Activated CD8-positive, alpha-beta memory T cell treated with anti-CD3 and anti-CD28 coated beads for 48 hours (primary cell): ENCODE data around the gene USP19.

Source experiments
- DNase-seq, 3 experiments: peaks; one replicate each; pipeline ENCODE4 v3.0.0-alpha.2; 2020; ENCODE audit warnings: low read depth in 2 of 3, low spot score in 2 of 3

The USP19 gene, protein sequence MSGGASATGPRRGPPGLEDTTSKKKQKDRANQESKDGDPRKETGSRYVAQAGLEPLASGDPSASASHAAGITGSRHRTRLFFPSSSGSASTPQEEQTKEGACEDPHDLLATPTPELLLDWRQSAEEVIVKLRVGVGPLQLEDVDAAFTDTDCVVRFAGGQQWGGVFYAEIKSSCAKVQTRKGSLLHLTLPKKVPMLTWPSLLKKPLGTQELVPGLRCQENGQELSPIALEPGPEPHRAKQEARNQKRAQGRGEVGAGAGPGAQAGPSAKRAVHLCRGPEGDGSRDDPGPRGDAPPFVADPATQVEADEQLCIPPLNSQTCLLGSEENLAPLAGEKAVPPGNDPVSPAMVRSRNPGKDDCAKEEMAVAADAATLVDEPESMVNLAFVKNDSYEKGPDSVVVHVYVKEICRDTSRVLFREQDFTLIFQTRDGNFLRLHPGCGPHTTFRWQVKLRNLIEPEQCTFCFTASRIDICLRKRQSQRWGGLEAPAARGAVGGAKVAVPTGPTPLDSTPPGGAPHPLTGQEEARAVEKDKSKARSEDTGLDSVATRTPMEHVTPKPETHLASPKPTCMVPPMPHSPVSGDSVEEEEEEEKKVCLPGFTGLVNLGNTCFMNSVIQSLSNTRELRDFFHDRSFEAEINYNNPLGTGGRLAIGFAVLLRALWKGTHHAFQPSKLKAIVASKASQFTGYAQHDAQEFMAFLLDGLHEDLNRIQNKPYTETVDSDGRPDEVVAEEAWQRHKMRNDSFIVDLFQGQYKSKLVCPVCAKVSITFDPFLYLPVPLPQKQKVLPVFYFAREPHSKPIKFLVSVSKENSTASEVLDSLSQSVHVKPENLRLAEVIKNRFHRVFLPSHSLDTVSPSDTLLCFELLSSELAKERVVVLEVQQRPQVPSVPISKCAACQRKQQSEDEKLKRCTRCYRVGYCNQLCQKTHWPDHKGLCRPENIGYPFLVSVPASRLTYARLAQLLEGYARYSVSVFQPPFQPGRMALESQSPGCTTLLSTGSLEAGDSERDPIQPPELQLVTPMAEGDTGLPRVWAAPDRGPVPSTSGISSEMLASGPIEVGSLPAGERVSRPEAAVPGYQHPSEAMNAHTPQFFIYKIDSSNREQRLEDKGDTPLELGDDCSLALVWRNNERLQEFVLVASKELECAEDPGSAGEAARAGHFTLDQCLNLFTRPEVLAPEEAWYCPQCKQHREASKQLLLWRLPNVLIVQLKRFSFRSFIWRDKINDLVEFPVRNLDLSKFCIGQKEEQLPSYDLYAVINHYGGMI (N-terminal part only)

DNA sequence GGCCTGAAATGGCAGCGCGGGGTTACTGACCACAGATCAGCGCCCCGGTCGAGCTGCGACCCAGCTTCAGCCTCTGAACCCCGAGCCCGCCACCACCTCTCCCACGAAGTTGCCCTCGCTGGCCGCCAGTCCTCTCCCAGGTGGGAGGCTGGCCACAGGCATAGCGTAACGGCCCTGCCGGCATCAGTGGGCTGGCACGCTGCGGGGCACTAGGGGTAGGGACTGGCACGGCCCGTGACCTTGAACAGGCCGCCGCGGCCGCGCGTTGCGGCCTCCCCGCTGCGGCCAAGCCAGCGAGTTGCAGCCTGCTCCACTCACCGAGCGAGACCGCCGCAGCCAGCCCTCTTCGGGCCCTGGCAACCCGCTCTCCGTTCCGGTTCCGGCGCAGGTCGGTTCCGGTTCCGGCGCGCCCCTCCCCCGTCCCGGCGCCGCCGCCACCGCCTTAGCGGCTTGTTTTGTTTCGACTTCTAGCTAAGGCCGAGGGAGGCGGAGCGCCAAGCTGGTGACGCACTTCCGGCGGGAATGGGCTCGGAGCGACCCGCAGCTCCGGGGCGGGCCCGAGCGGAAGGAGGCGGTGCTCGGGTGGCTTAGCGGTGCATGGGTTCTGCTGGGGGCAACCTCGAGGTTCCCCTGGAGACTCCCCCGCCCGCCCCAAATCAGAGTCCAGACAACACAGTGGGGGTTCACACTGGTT, at the start of gene USP19:
USP19 (minus strand) TSS at position 386 of the 694 bp plus-strand sequence. CDS start 1,678 bp downstream, outside the sequence.
- DNase-seq, result peak; percentile 81 to 88 (median 85)

DNA sequence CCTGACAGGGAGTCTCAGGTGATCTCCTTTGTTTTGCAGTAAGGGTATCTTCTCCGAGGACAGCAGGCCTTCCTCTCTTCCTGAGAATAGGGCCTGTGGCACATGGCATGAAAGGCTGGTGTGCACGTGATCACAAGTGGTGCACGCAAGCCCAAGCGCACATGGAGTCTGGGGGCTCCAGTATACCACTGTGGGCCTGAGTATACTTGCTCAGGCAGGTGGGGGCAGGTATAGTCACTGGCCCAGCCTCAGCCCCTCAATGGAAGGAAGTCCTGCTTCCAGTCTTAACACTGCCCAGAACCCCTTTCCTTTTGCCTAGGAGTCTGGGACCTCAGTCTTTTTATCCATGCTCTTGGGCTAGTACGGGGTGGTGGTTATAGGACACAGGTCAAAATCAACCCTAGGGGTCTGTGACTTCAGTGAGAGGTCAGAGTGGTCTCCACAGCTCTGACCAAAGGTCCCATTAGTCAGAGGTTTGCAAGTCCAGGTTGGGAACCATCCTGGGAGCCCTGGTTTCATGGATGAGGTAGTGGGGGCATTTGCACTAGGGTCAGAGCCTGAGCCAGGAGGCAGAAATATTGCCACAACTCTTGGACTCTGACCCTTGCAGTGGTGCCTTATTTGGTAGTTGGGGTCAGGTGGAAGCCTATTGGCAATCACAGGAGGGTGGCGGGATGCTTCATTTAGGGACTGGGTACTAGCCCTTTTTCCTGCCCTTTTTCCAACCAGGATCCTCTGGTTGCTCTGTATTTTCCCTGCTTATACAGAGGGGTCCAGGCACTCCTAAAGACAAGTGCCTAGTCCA, 46.3 kb upstream of the USP19 start:
- DNase-seq, result no peak

DNA sequence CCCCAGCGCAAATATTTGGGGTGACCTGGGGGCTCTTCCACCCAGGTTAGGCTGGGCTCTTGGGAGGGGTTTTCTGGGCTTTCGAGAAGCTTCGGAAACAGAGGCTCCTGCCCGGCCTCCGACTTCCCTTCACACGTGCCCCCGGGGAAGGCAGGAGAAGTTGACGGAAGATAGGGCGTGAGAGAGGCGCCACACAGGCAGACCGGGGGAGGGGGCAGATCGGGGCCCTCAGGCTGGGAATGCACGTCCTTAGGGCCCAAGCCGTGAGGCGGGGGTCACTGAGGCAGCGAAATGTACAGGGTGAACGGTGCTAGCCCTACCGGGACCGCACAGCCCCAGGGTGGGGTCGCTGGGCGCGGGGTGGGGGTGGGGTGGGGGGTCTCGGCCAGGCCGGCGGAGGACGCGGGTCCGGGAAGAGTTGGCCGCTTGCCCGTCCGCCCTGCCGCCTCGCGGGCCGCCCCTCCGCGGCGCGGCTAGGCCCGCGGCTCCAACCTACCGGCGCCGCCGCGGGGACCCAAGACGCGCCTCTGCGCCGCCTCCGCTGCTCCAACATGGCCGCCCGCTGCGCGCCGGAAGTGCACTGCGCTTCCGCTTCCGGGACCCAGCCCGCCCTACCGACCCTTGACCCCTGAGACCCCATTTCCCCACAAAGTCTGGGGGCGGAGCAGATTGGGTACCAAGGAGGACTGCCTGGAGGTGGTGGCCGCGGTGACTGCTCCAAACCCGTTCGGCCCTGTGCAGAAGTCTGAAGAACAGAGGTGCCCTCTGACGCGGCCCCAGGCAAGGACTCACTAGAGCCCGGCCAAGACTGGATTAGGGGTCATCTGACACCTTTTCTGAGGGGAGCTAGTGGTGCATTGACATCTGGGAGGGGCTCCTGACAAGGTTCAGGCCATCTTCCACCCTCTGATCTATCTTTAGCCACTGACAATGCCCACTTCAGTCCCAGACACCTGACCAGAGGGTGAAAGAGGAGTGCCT, 45.4 kb upstream of the USP19 start, which contains the start of gene CCDC71:
CCDC71 (minus strand) TSS at position 561 of the 981 bp plus-strand sequence. CDS start 2,123 bp downstream, outside the sequence.
- peak; percentile 45 to 65 (median 62) for DNase-seq

DNA sequence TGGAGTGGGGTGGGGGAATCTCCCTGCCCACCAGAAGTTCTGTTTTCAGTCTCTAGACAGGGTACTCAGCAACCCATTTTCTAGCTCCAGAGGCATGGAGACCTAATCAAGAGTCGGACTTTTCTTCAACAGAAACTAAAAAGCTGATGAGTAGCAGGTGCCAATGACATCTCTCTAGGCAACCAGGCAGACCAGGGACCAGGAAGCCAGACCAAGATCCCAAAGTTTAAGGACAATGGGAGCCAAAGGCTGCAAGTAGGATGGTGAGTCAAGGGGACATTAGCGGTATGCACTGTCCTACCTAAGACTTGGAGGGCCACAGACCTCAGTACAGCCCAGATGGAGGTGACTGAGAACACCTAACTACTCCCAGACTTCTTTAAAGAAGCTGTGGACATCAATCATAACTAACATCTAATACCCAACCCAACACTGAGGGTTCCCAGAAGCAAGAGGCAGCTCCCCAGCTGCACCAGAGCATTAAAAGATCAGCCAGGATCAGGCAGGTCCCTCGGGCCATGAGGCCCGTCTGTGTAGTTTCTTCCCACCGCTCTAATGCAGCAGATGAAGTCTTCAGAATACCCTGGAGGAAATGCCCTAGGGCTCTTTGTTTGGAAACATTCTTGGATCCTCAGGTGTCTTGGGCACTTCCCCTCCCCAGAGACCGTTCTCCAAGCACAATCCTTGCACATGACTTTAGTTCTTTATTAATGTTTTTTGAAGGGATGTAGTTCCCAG, 44.5 kb upstream of the USP19 start:
- no peak for DNase-seq

DNA sequence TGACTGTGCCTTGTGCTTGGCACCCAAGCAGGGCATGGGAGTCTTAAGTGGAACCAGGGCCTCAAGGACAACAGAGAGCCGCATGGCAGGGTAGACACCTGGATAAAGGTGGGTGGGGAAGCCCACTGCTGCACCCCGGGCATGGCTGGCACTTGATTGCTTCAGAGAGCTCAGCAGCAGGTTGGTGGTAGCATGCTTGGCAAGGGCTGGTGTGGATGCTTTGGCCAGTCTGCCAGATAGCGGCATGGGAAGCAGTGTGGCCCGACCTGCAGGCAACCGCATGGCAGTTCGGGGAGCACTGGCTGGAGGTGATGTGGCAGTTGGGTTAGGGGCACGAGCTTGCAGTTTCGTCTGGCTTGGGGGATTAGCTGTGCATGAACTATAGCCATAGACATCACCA, 43.0 kb upstream of the USP19 start:
- DNase-seq, result no peak

DNA sequence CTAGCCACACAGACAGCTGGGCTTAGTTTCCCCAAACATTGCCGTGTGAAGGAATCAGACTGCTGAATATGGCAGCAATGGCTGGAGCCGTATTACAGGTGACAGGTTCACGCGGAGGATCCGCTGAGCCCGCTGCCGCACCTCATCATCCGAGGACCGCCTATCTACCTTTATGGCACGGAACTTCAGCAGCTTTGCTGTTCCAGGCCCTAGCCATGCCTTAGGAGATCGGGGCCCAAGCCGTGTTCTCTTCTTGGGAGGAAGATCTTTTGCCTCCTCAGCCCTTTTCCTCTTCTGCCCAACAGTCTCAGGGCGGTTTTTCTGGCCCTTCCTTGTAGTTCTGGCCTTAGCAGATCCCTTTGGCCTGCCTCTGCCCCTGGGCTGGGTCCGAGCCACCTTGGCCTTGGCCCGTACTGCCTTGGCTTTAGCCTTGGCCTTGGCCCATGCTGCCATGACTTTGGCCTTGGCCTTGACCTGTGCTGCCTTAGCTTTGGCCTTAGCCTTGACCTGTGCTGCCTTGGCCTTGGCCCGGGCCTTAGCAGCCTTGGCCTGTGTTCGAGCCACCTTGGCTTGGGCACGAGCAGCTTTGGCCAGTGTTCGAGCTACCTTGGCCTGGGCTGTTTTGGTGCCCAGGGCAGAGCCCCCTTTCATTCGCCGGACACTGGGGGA, 42.3 kb upstream of the USP19 start:
- no peak for DNase-seq

DNA sequence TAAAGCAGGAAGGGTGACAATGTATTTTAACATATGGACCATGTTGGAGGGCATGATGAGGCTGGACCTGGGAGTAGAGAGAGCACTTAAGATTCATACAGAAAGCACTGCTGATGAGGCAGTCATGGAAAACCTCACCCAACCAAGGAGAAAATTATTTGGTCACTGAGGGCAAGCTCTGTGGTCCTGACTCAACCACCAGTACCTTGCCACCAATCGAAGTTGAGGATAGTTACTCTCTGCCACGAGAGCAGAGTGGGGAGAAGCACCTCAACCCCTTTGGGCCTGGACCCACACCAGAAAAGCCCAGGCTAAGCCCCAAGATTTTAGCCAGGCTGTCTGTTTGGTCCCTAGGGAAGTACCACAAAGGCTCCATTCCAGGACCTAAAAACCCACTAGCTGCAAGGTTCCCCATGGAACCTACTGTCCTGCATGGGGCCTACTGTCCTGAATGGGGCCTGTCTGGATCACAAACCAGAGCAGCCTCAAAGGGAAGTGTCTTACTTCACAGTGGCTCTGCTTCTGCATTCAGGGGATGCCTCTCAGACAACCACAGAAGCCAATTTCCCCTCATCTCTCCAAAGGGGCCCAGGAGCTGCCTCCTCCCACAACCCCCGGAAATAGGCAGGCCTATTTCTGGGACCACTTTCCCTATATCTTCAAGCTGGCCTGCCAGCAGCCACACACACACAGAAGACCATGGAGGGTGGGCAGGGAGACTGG, 41.3 kb upstream of the USP19 start:
- no peak for DNase-seq

DNA sequence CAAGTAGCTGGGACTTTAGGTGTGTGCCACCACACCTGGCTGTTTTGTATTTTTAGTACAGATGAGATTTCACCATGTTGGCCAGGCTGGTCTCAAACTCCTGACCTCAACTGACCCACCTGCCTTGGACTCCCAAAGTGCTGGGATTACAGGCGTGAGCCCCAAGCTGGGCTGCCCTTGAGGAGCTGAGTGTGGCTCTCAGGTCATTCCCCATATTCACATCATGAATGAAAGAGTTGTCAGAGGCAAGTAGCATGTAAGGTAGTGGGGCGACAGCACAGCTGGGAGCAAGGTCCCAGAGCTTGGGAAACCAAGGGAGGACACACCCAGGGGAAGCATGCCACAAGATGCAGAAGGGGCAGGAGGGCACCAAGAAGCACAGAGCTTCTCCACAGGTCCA, 40.6 kb upstream of the USP19 start:
- DNase-seq, result no peak

DNA sequence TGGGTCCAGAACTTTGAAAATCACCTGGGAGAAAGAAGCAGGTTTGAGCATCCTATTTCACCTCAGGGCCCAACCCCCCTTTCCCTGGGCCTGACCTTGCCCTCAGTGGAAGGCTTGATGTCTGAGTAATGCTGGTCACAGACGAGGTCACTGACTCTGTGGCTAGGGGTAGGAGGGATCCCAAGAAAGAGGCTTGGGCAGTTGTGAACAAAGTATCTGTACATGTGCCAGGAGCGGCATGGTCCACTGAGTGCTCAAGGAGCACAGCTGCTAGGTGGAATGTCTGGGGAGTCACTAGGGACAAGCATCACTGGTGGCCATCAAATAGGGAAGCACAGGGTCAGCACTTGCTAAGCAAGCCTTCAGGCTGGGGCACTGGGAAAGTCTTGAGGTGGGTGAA, 38.2 kb upstream of the USP19 start:
- no peak for DNase-seq

DNA sequence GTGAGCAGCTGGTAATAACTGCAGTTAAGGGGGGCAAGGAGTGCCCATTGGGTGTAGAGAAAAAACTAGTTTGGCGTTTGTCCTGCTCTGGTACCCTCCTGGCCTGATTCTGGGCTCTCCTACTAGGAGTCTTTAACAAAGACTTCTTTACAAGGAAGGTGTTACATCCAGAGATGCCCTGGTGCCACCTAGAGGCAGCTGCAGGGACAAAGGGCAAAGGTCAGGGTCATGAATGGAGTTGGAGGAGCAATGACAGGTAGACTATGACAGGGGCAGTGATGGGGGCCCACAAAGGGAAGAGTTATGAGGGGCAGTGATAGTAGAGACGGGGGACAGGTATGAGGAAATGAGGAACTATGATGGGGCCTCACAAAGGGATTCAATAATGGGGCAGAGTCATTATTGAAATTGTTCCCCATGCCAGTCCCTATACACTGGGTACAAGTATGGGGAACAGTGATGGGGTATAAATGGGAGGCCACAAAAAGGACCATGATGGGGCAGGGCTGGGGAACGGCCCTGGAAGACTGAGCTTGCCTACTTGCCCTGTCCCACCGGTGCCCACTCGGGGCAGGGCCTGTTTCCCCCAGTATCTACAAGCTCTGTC, 37.6 kb upstream of the USP19 start:
- no peak for DNase-seq

DNA sequence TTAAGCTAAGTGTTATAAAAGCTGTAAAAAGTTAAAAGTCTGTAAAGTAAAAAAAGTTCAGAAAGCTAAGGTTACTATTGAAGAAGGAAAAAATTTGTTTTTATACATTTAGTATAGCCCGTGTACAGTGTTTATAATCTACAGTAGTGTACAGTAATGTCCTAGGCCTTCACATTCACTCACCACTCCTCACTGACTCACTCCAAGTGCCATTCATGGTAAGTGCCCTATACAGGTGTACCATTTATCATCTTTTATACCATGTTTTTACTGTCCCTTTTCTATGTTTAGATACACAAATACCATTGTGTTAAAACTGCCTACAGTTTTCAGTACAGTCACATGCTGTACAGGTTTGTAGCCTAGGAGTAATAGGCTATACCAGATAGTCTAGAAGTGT, 36.7 kb upstream of the USP19 start:
- no peak for DNase-seq

DNA sequence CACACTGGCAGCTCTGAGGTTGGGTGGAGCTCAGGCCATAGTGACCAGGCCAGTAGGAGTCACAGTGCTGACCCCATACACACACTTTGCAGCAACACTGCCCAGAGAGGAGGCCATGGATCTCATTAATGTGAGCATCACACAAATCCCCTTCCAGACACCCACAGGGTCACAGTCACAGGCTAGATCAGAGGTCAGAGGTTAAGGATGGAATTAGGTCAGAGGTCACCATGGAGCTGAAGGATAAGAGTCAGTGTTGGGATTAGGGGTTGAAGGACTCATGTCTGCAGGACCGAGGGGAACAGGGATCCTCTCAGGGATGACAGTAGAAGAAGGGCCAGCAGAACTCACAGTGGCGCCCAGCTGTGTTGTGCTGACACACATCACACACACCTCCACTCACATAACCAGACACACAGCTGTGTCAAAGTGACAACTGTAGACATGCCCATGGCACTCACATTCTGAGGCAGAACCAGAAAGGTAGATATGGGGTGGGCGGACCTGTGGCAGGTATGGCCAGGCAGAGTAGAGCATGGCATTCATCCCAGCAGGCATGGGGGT, 32.8 kb upstream of the USP19 start:
- no peak for DNase-seq

DNA sequence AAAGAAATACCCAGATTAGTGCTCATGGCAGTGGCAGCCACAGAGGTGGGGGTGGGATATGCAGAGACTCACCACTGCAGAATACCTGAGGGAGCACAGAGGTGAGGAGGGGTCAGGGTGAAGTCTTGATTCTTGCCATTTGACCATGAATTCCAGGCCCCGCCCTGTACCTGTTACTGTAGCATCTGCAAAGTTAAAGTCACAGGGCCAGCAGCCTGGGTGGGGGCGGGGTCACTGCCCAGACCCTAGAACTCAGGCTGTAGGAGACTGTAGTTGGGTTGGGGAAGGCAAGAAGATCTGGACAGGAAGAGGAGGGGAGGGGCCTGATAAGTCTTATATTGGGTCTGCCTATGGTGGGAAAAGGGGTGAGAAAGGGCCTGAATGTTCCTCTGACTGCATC, 31.0 kb upstream of the USP19 start:
- no peak for DNase-seq

DNA sequence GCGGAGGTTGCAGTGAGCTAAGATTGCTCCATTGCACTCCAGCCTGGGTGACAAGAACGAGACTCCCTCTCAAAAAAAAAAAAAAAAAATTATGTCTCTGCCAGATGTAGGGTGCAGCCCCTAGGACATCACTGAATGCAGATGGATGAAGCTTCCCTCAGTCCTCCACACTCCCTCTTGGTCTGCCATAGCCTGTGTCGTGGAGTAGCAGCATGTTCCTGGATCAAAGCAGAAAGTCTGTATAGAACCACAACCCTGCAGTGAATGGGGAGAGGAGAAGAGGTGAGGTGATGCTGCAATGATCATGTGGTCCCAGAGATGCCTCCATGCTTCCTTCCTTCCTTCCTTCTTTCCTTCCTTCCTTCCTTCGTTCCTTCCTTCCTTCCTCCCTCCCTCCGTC, 27.5 kb upstream of the USP19 start:
- no peak for DNase-seq

DNA sequence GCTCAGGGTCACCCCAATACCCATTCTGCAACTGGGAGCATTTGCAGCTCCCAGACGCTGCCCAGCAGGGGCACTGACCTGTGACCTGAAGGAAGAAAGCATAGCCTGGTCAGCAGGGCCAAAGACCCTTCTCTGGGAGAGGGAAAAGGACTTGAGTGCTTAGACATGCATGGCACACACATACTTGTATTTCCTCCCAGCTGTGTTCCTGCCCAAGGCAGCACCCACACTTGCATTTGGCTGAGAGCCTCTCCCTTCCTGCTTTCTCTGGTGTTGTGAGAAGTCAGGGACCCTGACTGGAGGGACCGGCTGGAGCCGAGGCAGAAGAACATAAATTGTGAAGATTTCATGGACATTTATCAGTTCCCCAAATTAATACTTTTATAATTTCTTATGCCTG, 19.5 kb upstream of the USP19 start:
- no peak for DNase-seq

DNA sequence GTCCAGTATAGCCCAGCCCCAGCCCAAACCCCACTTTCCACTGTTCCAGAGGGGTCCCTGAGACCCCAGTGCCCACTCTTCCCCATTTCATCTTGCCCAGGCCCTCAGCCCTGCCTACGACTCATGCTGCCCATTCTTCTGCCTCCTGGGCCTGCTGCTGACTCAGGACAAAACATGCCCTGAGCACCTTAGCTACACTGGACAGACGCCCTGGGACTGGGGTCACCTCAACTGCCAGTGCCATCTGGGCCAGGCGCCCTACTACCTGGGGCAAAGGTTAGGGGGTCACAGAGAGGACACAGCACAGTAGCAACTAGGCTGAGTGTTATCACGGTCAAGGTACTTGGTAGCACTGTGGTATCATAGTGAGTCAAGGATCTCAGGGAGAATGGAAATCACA, 14.9 kb upstream of the USP19 start:
- DNase-seq, result no peak
